GM21381 (cell line): ENCODE measurements around the gene GPBAR1.

Experiments
- ATAC-seq: cut with Tn5 transposase; IDR thresholded peaks from one replicate; pipeline ENCODE4 v1.9.1; 2021; ENCODE audit warnings: mild to moderate bottlenecking, moderate library complexity; ENCODE audit not compliant: unreplicated experiment

Gene GPBAR1

DNA sequence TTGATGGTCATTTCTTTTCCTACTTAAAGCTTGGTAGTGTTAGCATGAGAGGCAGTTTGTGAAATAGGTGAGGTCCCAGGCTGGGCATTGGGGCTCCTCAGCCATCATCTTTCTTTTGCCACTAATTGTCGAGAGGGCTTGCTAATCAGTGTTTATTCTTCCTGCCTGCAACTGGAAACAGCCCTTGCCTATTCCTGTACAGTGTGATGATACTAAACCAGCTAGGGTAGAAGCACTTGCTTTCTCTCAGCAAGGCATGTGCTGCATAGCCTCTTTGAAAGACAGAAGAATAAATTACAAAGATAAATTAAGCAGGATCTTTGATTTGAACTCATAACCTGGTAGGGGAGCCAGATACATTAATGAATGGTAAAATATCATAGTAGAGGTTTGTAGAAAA lies 16.6 kb upstream of the GPBAR1 start:
- no peak for ATAC-seq

DNA sequence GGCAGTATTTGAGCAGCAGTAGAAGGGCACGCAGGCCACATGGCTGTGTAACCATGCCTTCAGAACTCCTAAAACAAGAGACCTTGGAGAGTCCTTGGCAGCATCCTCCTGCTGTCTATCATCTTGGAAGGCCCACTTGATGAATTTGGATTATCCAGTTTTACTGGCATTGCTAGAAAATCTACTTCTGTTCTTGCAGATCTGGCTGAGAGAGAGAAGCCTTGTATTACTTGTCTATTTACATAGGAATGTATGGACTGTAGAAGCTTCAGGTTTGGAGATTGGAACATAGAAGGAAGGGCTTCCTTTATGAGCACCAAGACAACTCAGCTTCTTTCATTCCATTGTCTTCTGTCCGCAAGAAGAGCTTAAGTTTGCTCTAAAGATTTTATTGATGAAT lies 16.1 kb upstream of the GPBAR1 start:
- no peak for ATAC-seq

GRCh38 chr2:218245214-218245613 lies 15.6 kb upstream of the GPBAR1 start:
- ATAC-seq, result no peak

DNA sequence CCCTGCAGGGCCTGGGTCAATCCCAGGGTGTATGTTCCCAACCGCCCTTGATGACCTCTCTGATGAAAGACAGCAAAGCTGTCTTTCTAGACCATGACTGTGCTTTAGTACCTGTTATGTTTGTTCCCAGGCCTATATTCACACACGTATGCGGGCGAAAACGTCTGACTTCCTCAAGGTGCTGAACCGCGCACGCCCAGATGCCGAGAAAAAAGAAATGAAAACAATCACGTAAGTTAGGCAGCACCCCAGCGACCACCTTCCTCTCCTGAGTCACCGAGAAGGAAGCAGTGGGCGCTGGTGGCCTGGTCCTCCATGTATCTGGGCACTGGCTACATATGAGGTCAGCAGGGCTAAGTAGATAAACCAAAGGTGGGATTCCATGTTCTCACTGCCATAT lies 11.1 kb upstream of the GPBAR1 start:
- ATAC-seq, result no peak

DNA sequence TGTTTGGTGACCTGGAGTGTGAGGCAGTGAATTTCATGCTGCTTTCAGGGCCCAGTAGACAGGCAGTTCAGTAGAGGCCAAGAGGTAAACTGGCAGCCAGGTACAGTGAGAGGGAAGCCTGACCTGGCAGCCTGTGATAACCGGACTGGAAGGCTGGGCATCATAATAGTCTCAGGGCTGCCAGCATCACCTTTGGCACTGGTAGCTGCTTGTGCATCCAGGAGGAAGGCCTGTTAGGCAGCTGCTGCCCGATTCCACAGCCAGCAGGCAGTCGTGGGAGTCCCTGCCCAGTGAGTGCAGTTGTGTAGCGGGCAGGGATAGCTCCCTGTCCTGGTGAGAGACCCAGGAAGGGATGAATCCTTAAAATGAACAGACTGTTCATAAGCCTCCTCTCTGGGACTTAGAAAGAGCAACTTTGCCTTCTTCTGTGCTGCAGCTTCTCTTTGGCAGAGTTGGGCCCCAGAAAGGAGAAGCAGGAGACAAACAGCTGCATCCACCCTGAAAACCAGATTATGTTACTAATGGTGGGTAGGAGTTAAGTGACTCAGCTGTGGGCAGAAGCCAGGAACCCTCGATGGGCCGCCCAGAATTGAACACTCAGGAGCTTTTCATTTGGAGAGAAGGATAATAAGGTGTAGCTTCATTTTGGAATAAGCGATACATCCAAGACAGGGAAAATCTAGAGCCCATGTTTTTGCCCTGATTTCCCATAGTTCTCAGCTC lies 8.1 kb upstream of the GPBAR1 start:
- no peak for ATAC-seq

- no peak for ATAC-seq
Observed at GRCh38 chr2:218253232-218253625, 7.6 kb upstream of the GPBAR1 start.

DNA sequence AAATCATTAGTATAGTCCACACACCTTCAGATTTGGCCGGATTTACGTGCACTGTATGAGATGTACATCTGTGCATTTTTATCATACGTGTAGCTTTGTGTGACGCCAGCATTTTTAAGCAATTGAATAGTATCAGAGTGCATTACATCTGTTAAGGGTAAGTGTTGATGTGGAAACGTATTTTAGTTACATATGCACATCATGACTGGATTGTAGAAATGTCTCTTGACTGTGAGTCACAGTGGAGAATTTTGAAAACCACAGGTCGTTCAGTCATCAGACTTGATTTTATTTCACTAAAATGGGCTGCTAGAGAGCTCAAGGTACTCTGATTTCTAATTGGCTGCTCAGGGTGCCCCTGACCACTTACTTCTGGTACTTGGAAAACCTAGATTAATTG lies 5.4 kb upstream of the GPBAR1 start:
- ATAC-seq, result no peak

- no peak for ATAC-seq
Observed at GRCh38 chr2:218256612-218257350, 4.0 kb upstream of the GPBAR1 start.

- peak; percentile 76 for ATAC-seq
Observed at GRCh38 chr2:218257390-218257981, 3.3 kb upstream of the GPBAR1 start.

DNA sequence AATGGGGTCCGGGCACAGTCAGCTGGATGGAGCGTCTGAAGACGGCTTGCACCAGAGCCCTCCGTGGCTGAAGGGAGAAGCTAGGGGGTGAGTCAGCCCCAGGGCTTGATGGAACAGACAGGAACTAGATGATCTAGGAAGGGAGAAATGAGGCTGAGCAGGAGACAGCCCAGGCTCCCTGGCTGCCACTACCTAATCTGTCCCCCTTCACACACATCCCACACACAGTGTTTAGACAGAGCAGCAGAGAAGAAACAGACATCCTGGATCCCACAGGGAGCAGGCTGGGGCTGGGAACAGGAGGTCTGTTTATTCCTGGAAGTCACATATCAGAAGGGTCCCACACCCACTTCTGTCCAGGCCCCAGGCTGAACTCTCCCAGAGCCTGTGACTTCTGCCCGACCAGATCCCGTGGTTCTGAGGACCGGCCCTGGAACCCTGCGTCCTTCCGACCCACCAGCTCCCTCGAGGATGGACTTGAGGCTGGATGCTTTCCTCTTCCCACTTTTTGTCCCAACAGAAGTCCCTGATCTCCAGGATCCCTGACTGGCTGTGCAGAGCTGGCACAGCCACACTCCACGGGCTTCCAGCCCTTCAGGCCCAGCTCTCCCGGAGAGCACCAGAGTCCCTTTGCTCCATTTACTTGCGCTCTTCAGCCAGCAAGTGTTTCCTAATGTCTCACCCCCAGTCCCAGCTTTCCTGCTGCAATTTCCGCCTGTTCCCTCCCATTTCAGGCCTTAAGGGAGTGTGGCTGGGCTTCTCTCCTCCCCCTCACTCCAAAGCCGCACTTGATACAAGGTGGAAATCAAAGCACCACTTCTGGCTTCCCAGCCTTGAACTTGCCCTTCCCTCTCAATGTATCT lies 1.5 kb upstream of the GPBAR1 start:
- no peak for ATAC-seq

- no peak for ATAC-seq
Observed at GRCh38 chr2:218260166-218260565, 649 bp upstream of the GPBAR1 start.

GRCh38 chr2:218261423-218262236 lies 815 bp downstream of the GPBAR1 start:
- no peak for ATAC-seq

- ATAC-seq, result no peak
Observed at GRCh38 chr2:218262237-218262600, 1.4 kb downstream of the GPBAR1 start.

GRCh38 chr2:218262631-218263586 lies 2.1 kb downstream of the GPBAR1 start:
- ATAC-seq, result no peak

DNA sequence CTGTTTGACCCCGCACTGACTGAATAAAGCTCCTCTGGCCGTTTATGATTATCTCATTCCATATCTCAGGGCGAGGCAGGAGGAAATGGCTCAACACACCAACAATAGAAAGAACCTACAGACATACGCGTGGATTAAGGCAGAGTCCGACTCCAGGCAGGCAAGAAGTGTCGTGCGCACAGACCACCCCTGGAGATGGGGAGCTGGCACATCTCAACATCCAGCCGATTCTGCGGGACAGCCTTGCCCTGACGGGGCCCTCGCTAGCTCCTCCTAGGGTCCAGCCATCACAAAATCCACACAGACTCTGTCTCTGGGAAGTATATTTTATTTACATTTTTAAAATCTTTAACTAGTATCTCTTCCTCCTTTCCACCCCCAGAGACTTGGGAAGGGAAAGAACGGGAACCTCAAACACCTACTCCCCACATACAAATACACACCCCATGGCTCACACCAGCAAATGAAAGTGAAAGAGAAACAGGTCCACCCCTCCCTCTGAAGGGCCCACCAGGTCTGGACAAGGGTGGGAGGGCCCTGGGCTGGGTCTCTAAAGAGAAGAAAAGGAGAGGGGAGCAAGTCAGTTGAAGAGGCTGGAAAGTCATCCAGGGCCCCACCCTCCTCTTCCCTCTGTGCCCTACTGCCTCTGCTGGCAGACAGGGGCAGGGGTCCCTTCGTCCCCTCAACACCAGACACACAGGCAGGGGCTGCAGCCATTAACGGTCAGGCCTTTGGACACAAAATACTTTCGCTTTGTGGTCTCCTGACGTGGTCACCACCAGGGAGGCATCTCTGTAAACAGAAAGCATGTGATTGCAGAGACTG lies 3.2 kb downstream of the GPBAR1 start:
- no peak for ATAC-seq

- no peak for ATAC-seq
Observed at GRCh38 chr2:218264773-218265561, 4.2 kb downstream of the GPBAR1 start.

GRCh38 chr2:218265626-218266025 lies 4.8 kb downstream of the GPBAR1 start:
- no peak for ATAC-seq
